GM21390 (cell line): ENCODE data around the gene MPZL1.
A peak's percentile ranks its signal among the peaks of the same experiment; 100 is the strongest.
"Not testable (repeated sequence)": the region's sequence is repeated elsewhere in the genome, so short reads cannot be mapped to it uniquely, and the experiment has no call there.

Experiments
- ATAC-seq: cut with Tn5 transposase; IDR thresholded peaks from one replicate; pipeline ENCODE4 v1.9.1; 2021; ENCODE audit not compliant: unreplicated experiment

The MPZL1 gene

DNA sequence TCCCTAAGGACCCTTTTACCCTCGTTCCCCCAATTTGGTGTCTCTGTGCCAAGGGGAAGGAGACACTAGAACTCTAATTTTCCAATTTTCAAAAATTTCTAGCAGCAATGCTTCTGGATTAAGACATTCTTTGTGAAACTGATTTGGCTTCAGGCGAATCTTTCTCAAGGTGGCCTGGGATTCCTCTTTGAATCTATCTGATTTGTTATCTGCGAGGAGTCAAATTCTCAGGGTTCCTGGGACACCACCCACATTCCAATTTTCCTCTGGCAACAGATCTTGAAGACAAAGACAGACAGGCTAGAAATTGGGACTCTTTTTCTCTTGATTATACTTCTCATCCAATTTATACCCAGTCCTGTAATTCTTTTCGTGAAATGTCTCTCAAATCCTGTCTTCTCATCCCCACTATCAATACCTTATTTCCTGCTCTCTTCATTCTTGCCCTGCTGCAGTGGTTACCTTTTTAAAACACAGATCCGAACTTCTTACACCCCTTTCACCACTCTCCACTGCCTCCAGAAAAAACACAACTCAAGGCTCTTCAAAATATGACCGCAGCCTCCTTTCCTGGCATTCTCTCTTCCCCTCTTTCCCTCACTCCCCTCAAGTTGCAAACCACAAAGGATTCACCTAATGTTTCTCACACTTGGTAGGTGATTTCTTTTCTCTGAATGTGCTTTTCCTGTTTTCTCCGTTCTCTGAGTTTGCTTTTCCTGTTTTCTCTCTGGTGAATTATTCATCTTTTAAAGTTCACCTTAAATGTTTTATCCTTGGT is 2.7 kb upstream of the MPZL1 start:
- no peak for ATAC-seq

DNA sequence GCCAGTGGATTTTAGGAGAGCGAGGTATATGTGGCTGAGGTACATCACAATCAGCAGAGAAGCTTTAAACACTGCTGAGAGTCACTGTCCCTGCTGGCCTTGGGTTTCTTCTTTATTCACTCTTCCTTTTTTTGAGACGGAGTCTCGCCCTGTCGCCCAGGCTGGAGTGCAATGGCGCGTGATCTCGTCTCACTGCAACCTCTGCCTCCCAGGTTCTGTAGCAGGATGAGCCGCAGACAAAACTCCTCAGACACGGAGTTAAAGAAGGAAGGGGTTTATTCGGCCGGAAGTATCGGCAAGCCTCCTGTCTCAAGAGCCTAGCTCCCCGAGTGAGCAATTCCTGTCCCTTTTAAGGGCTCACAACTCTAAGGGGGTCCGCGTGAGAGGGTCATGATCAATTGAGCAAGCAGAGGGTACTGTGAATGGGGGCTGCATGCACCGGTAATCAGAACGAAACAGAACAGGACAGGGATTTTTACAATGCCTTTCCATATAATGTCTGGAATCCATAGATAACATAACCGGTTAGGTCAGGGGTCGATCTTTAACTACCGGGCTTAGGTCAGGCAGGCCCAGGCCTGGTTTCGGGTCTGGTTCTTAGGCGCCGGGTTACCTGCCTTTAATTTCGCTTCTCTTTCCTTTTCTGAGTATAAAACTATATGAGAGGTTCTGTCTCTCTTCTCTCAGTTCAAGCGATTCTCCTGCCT is 1.9 kb upstream of the MPZL1 start:
- not testable (repeated sequence) for ATAC-seq

DNA sequence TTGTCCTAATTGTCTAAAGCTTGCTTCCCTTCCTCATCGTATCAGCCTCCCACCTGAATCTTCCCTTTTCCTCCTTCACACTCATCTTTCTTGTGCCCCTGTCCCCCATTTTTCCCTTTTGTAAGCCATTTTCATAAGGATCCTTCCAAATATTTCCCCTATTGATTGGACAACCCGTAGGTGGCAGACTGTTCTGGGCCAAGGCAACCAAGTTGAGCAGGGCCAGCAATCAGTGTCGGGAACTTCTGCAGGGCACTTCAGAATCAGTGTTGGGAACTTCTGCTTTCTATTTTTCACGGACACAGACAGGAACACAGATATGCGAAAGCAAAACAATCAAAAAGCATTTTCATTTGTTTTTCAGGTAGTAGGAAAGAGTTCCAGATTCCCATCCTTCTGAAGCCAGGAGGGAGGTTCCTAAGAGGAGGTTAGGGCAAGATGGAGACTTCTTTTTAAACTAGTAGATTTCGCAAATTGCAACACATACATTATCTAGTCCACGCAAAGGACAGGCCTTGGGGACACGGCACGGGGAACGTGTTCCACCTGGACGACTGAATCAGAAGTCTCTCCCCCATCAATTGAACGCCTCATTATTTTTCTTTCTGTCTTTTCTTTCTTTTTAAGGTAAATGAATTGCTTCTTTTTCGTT is 691 bp upstream of the MPZL1 start:
- ATAC-seq = no peak

DNA sequence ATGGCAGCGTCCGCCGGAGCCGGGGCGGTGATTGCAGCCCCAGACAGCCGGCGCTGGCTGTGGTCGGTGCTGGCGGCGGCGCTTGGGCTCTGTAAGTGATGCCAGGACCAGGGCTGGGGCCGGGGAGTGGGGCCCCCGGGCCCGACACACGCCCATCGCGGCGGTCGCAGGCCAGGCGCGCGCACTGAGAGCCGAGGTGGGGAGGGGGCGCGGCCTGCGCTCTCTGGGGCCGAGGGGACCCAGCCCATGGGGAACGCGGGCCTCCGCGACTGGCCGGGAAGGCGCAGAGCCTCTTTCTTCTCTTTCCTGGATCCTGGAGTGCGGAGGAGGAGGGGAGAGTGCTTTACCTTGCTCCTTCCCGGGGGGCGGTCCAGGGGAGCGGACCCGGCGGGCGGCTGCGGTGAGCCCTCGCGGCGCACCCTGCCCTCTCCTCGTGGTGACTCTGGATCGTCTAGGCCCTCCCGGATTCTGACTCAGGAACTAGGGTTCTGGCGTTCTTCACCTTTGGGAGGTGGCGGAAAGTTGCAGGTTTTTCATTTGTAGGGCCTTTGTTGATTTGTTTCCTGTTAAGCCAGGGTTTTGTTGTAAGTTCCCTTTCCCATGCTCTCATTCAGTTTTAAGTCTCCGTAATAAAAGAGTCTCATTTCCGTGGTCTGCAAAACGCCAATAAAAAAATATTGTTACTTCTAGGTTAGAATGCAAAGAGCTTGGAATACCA is 529 bp downstream of the MPZL1 start:
- ATAC-seq = peak; percentile 20

DNA sequence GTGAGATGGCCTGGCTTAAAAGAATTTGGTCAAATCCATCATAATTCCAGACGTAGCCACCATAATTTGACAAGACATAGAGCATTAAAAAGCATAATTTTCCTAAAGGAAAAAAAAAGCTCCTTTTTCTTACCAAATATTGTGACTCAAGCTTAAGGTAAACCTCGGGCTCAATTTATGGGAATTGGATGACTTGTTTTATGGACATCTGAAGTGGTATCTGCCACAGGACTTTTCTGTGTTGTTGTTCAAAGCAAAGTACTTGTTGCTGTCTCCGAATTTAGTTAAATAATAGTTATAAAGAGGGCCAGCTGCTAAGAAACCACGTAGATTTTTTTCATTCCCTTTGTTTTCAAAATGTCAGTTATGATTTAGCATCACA is 1.1 kb downstream of the MPZL1 start:
- no peak for ATAC-seq

DNA sequence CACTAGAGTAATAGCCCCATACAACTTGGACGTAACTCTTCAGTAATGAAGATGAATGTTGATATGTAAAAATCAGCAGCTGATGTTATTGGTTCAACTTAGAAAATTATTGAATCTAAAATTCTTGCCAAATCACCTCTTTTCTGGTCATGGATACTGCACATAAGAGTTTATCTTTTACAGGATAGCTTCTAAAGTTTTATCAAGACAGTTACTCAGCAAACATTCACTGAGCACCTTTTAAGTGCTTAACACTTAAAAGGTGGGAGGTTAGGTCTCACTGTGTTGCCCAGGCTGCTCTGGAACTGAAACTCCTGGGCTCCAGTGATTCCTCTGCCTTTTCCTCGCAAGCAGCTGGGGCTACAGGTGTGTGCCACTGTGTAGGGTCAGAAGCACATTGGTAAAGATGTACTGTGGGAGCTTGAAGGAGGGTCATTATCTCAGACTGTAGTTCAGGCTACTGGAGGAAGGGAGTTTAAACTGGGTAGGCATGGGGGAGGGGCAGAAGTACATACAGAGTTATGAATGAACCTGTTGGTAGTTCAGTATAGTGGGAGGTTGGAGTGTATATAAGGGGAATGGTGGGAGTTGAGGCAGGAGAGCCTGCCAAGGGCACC is 2.0 kb downstream of the MPZL1 start:
- ATAC-seq = no peak

DNA sequence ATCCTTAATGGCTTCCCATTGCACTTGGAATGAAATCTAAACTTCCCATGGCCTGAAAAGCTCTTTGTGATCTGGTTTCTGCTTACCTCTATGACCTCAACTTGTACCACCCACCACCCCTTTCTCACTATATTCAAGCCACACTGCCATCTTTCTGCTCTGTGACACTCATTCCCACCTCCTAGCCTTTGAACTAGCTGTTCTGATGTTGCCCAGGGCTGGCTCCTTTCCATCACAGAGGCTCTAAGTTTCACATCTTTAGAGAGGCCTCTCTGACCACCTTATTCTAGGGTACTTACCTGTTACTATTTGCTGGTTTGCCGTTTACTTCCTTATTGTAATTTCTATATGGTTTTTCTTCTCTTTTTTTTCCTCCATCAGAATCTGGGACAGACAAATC is 4.2 kb downstream of the MPZL1 start:
- ATAC-seq = no peak

DNA sequence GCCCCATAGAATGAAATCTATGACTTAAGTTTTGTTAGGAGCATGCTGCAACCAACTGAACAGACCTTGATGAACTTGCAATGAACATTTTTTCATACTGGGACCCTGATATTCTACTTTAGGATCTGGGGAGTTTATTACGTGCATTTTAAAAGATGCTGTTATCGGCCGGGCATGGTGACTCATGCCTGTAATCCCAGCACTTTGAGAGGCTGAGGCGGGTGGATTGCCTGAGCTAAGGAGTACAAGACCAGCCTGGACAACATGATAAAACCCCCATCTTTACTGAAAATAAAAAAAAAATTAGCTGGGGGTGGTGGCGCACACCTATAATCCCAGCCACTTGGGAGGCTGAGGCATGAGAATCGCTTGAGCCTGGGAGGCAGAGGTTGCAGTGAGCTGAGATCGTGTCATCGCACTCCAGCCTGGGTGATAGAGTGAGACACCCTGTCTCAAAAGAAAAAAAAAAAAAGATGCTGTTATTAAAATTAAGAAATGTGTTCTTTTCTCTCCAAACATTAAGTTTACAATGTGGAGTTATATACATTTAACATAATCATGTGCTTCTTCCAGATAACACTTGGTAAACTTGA is 7.1 kb downstream of the MPZL1 start:
- no peak for ATAC-seq

DNA sequence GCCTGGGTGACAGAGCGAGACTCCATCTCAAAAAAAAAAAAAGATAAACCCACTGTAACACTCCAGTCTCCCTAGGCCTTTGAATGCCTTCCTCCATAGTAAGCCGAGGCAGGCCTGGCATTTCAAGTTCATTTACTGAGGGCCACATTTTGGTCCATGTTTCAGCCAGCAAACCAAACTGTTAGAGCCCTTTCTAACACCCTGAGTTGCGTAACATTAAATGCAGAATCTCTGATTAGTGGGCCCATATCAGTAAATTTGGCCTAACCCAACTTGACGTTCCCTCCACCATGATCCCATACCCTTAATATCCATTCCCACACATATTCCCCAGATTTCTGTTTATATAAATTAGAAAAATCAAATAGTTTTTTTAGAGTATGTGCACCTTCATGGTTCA is 12.4 kb downstream of the MPZL1 start:
- no peak for ATAC-seq

DNA sequence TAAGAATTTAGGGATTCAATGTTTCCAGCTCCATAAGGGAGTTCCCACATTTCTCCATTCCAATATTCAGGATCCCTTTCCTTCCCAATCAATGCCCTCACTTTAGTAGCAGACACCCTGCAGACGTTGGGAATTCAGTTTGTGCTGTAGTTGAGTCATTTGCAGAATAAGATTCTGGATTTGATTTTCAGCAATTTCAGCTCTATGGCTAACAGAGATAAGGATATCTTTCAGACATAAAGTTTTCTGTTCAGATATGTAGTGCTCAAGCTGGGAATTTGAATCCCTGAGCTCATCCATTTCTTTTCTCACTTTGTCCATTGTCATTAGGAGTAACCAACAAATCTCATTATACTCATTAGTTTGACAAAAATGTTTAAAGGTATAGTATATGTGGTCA is 13.1 kb downstream of the MPZL1 start:
- ATAC-seq = no peak

DNA sequence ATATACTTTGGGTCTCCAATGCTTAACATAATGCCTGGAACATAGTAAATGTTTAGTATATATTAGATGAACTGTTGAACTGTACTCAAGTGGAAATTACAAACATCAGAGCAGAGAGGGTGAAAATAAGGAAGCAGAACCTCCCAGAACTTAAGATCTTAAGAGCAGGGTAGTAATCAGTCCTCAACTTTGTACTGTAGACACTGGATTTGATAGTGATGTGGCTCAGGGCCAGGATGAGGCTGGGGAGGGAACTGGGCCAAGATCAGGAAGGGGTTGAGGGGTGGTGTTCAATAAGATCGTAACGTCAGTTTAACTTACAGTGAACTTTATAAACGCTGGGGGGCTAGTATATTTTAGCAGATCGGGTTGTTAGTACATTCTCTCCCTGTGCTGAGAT is 15.4 kb downstream of the MPZL1 start:
- ATAC-seq = no peak

DNA sequence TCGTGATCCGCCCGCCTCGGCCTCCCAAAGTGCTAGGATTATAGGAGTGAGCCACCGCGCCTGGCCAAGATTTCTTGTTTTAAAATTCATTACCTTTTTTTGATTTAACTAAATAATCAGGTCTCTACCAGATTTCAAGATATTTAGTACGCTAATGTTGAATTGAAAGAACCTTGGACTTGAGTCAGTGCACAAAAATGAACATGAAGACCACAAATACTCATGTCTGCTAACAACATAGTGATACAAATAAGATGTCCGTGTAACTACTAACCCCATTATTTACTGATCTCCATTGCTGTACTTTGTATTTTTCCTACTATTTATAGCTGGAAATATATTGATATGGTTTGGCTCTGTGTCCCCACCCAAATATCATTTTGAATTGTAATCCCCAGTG is 16.4 kb downstream of the MPZL1 start:
- no peak for ATAC-seq

DNA sequence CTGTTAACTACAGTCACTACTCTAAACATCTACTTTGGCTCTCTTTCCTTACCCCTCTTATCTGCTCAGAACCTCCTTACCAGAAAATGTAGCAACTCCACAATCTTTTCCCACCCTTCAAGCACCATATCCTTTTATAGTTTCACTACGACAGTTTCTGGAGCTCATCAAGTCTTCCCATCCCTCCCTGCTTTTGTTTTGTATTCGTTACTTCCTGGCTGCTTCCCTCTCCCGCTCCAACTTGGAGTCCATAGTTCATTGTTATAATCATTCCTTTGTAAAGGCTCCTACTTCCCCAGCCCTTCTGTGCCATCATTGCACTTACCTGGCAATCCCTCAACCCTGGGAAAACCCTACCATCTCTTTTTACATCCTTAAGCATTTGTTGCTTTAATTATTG is 18.0 kb downstream of the MPZL1 start:
- ATAC-seq = no peak

DNA sequence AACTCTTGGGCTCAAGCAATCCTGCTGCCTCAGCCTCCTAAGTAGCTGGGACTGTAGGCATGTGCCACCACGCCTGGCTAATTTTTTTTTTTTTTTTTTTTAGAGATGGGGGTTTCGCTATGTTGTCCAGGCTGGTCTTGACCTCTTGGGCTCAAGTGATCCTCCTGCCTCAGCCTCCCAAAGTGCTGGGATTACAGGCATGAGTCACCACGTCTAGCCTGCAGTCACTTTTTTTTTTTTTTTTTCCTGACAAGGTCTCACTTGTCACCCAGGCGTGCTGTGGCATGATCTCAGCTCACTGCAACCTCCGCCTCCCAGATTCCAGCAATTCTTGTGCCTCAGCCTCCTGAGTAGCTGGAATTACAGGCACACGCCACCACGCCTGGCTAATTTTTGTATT is 19.3 kb downstream of the MPZL1 start:
- not testable (repeated sequence) for ATAC-seq

DNA sequence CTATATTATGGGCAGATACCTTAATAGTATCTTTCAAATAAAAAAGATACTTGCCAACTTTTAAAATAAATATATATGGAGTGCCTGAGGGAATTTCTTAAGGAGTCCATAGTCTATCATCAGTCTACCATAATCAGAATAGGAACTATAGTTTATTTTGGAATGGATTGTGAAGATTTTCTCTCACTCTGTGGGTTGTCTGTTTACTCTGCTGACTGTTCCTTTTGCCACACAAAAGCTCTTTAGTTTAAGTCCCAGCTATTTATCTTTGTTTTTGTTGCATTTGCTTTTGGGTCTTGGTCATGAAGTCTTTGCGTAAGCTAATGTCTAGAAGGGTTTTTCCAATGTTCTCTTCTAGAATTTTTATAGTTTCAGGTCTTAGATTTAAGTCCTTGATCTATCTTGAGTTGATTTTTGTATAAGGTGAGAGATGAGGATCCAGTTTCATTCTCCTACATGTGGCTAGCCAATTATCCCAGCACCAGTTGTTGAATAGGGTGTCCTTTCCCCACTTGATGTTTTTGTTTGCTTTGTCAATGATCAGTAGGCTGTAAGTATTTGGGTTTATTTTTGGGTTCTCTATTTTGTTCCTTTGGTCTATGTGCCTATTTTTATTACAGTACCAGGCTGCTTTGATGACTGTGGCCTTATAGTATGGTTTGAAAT is 20.7 kb downstream of the MPZL1 start:
- ATAC-seq = not testable (repeated sequence)

DNA sequence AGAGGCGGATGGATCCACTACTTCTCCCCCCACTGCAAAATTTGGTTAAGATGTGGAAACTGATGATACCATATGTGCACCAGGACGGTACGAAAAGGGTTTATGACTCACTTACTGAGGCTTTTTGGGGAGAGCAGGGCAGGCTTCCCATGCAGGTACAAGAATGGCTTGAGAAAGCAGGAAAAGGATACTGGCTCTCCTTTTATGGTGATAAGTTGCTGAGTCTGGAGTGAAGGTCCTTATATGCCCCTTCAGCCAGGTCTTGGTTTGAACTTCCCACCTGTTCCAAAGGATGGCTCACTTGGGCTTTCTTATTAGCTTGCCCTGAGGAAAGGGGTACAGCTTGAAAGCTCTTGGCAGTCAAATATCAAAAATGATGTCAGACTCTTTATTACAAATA is 23.1 kb downstream of the MPZL1 start:
- ATAC-seq = no peak

DNA sequence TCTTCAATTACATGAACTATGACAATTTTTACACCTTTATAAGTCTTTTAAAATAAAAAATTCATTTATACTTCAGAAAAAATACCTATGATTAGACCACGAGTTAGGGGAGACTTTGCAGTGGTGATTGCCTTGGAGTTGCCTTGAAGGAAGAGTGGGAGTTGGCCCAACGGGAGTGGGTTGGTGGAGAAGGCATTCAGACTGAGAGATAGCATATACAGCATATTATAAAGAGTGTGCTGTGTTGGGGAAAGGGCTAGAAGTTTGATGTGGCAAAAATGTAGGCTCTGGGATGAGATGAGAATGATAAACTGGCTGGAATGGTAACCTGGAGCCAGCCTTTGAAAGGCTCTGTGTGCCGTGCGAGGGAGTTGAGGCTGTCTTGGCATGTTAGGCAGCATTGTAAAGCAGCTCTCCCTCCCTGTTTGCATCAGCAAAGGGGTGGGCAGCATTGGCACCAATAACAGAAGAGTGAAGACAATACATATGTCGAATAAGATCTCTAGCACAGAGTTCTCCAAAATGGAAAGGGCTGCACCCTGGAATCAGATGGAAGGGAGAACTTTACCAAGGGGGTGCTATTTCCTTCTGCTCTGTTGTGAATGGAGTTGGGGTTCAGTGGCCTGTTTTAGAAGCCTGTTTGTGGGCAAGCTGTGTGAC is 24.4 kb downstream of the MPZL1 start:
- no peak for ATAC-seq

DNA sequence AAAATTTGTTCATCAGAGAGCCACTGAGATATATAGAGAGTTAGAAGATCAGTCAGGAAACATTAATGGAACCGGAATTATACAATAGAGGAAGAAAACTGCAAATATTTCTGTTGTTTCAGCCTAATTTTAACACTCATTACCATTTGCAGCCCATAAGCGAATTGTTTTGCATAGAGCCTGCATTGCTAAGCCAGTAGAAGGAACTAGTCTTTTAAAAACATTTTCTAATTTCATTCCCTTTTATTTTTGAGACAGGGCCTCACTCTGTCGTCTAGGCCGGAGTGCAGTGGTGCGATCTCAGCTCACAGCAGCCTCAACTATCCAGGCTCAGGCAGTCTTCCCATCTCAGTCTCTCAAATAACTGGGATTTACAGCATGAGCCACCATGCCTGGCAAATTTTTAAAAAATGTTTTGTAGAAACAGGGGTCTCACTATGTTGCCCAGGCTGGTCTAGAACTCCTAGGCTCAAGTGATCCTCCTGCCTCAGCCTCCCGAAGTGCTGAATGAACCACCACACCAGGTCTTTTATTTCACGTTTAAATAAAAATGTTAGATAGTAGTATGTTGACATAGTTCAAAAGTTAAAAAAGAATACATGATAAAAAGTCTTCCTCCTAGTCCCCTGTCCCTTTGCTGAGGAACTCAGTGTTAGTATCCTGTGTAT is 25.3 kb downstream of the MPZL1 start:
- no peak for ATAC-seq

DNA sequence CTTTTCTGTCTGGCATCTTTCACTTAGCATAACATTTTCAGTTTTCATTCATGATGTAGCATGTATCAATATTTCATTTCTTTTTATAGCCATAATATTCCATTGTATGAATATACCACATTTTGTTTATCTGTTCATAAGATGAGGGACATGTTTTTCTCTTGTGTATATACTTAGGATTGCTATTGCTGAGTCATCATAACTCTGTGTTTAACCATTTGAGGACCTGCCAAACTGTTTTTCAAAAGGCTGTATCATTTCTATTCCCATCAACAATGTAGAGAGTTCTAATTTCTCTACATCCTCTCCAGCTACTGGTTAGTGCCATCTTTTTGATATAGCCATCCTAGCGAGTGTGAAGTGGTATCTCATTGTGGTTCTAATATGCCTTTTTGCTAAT is 26.2 kb downstream of the MPZL1 start:
- no peak for ATAC-seq
